Nucleus accumbens (tissue), 56 donors: ENCODE results near the gene ERGIC2.
"Not testable (repeated sequence)": the region's sequence is repeated elsewhere in the genome, so short reads cannot be mapped to it uniquely, and the experiment has no call there.

Source experiments
- DNase-seq, 56 donors: peaks; one replicate each; lab custom pipeline; 2025; lab: John Stamatoyannopoulos, UW

The ERGIC2 gene, protein sequence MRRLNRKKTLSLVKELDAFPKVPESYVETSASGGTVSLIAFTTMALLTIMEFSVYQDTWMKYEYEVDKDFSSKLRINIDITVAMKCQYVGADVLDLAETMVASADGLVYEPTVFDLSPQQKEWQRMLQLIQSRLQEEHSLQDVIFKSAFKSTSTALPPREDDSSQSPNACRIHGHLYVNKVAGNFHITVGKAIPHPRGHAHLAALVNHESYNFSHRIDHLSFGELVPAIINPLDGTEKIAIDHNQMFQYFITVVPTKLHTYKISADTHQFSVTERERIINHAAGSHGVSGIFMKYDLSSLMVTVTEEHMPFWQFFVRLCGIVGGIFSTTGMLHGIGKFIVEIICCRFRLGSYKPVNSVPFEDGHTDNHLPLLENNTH

DNA sequence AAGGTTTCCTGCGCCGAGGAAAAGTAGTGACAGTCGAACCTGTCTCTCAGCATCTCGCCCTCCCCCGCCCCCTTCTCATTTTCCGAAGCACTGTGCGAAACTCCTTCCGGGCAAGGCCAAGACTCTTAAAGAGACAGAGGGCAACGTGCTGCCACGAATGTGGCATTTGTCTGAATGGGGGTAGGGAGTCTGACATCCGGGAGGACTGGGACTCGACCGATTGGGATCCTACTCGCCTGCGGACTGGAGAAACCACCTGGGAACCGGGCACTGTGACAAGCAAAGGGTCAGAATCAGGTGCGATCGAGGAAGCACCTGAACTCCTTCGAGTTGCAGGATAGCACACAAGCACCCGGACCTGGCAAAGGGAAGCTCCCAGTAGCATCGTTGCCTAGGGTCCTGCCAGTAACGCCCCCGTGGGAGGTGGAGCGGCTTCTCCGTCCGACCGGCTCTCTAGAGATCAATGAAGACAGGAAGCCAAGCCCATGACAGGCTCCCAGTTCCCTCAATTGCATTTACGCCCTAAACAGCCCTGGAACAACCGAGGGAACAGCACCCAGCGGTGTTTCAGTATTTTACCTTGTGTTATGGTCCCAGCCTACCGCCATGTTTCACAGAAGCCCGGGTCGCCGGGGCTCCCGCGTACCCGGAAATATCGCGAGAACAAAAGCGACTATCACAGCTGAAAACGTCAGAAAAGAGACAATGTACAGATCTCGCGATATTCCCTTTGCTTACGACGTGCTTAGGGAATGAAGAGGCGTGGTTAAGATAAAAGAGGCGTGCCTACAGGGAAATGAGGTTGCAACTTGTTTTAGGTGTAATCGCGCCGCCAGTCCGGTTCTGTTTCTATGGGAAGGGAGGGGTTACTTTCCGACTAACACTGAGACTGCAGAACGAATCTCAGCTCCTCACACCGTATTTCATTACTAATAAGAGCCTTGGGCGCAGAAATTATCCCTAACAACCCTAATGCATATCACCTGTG lies at the start of gene ERGIC2:
TSS of gene ERGIC2 (minus strand) at position 637 of the 988 bp plus-strand sequence. CDS start 9,539 bp downstream, outside the sequence.
- DNase-seq = peak; percentile 41 to 94 (median 79)

GRCh38 chr12:29430716-29431044 lies 49.7 kb upstream of the ERGIC2 start:
- DNase-seq = no peak

DNA sequence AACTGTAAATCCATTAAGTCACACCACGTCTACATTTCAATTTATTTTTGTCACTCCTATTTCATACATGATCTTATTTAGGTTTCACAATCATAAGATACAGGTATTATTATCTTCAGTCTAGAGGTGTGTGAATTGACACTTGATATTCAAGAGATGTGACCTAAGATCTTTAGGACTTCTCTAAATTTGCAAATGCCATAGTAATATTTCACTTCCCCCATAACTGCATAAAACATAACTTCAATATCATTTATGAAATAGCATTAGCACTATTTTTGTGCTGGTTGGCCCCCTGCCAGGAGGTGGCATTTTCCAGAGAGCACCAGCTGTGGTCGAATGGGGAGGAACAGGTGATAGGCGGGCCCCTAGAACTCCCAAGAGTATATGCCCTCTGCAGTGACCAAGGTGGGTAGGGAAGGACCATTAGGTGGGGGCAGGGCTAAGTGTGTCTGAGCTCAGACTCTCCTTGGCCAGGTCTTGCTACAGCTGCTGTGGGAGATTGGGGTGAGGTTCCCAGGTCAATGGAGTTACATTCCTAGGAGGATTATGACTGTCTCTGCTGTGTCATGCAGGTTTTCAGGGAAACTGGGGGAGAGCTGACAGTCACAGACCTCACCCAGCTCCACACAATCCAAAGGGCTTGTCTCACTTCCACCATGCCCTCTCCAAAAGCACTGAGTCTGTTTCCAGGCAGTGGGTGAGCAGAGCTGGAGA lies 49.2 kb upstream of the ERGIC2 start:
- no peak for DNase-seq

DNA sequence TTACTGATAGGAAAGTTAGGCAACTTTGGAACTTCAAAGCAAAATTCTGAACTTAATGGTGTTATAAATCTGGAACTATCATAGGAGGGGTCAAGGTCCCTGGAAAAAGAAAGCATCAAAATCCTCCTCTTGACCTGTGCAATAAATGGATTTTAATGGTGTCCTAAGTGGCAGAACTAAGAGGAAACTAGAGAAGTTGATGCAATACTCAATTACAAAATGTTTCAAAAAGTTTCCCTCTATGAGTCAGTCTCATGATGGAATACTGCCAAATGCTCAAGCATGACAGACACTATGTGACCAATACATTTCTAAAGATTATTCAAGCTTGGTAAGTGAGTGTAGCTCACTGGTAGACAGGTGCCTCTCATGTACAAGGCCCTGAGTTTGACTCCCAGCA lies 47.7 kb upstream of the ERGIC2 start:
- DNase-seq = no peak

DNA sequence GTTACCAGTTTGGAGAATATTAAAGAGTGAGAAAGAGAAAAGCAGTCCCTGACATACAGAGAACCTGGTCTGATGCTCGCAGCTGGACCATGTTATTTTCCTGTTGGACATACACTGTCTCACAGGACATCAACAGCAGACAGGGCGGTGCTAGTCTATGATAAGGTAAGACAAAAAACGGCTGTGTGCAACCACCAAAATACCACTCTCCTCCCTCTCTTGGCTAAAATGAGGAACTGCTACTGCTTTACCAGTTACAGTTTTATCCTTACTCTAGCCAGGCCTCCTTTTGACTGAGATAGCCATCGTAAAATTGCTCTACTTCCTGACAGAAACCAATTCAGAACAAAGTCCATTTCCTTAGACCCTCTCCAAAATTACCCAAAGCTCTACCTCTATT lies 47.0 kb upstream of the ERGIC2 start:
- no peak for DNase-seq

DNA sequence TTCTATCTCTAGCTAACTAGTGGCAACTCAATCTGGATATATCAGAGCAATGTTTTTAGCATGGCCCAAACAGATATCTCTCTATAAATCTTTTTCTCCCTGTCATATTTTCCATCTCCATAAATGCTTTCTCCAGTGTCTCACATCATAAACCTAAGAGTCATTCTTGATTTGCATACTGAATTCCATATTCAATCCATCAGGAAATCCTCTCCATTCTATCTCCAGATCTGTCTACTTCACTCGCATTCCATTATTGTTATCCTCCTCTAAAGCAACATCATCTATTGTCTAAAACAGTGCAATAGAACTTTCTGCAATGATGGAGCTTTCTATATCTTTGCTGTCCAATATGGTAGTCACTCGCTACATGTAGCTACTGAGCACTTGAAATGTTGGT lies 45.5 kb upstream of the ERGIC2 start:
- DNase-seq = no peak

DNA sequence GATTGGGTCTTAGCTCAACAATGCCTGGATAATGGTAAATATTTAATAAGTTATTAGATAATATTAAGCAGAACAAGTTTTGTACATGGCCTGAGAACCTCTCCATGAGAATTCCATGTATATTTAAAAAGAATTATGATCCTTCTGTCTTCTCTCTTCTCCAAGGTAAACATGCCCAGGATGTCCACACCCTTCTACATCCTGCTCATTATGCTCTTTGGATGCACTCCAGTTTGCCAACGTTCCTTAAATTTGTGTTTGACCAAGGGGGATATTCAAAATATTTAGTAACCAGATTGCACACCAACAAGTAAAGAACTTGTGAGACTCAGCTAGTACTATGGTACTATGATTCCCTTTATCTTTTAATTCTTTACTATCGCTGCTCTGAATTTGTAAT lies 44.8 kb upstream of the ERGIC2 start:
- no peak for DNase-seq

DNA sequence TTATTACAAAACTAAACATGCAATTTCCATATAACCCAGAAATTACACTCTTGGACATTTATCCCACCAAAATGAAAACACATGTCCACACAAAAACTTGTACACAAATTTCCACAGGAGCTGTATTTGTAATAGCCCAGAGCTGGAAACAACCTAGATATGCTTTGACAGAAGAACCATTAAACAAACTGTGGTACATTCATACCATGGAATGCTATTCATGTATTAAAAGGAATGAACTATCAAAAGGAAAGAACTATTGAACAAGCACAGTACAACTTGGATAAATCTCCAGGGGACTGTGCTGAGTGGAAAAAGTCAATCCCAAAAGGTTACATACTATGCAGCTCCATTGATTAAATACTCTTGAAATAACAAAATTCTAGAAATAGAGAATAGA lies 35.8 kb upstream of the ERGIC2 start:
- DNase-seq = no peak

GRCh38 chr12:29415111-29415510 lies 34.1 kb upstream of the ERGIC2 start:
- DNase-seq = no peak

DNA sequence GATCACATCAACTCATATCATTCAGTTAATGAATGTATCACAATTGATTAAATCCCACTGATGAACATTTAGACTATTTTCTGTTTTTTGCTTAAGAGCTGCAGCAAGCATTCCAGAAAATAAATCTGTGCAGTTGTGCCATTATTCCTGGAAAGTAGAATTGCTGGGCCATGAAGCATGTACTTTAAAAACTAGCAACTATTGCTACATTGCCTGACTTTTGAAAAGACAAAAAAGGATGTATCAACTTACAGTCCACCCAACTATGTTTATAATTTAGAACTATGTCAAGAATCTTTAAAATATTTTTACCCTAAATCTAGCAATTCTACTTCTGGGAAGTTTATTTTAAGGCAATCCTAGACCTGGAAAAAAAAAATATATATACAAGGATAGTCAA lies 33.4 kb upstream of the ERGIC2 start:
- no peak for DNase-seq

- no peak for DNase-seq
Measured at GRCh38 chr12:29405561-29405960, 24.6 kb upstream of the ERGIC2 start.

DNA sequence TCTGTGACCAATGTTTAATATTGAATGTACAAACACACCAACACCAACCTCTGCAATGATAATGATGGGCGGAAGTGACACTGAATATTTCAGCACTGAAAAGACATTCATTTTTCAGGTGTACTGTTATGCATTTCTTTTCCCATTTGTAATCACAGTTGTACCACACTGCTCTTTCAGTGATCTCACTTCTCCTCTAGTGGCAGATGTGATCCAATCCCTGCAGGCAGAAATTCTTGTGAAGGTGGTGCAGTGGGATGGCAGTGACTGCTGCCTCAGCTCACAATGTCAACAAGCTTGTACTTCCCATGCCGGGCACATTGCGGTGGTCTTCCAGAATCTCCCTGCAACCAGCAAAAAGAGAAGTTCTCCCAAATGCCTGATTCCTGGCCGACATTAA lies 23.0 kb upstream of the ERGIC2 start:
- DNase-seq = no peak

- no peak for DNase-seq
Measured at GRCh38 chr12:29402437-29402836, 21.5 kb upstream of the ERGIC2 start.

DNA sequence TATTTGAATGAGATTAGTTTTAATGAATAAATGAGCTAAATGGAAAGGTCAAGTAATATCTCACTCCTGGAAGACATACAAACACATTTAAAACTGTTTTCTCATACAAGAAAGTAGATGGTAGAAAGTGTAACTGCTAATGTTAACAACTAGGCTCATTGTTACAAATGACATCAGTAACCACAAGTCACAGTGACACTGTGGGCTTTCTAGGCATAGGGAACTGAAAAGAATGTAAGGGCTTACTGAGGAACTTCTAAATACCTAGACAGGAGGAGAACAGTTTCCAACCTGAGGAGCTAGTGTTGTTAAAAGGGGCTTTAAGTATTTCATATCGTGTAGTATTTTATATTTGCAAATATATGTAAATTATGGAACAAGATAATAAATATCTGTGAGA lies 17.5 kb upstream of the ERGIC2 start:
- no peak for DNase-seq

GRCh38 chr12:29396774-29397173 lies 15.8 kb upstream of the ERGIC2 start:
- no peak for DNase-seq

GRCh38 chr12:29395356-29395755 lies 14.4 kb upstream of the ERGIC2 start:
- DNase-seq = no peak

GRCh38 chr12:29390419-29390818 lies 9.4 kb upstream of the ERGIC2 start:
- not testable (repeated sequence) for DNase-seq

DNA sequence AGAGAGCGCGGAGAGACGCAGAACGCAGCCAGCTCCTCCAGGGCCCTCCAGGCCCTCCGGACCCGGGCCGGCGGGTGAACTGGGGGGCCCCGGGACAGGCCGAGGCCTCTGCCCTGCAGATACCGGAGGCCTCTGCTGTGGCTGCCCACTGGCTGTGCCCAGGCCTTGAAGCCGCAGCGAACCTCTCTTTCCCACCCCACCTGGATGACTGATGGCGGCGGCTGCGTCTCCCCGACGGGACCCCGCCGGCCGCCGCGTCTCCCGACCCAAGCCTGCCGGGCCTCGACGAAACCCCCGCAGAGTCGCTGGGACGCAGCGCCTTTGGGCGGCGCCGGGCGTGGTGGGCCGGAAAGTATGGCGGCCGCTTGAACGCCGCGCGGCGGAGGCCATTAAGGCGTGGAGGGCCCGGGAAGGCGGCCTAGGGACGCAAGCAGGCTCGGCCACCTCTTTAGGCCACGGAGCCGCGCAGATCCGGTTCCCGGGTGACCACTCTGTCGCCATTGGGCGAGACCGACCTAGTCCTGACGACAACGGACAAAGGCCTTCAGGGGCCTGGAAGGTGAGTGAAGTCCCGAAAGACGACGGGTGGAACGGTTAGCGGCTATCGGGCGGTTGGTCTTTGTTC lies 8.4 kb upstream of the ERGIC2 start:
- DNase-seq = no peak

GRCh38 chr12:29386084-29386680 lies 5.2 kb upstream of the ERGIC2 start:
- not testable (repeated sequence) for DNase-seq

DNA sequence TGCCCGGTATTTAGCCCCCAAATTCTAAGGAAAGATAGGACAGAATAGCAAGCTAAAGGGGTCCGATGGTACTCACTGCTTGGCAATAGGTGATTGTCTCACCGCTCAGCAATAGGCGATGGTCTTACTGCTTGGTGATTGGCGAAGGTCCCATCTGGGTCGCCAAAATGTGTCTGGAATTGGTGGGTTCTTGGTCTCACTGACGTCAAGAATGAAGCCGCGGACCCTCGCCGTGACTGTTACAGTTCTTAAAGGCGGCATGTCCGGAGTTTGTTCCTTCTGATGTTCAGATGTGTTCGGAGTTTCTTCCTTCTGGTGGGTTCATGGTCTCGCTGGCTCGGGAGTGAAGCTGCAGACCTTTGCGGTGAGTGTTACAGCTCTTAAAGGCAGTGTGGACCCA lies 4.2 kb upstream of the ERGIC2 start:
- not testable (repeated sequence) for DNase-seq
